B cell (primary cell): ENCODE data around the gene SERPINF2. TPM values are rescaled to one million over a fixed set of nuclear protein-coding genes. Genes with fewer than 3 reads are reported as not detected.
A peak's percentile ranks its signal among the peaks of the same experiment; 100 is the strongest.

Experiments used
- ATAC-seq: fragments of 200-7000 bp; cut with Tn5 transposase; one replicate; pipeline ENCODE4 v1.10.0; 2021; ENCODE audit warnings: low read depth, mild to moderate bottlenecking, moderate number of reproducible peaks, moderate library complexity
- CTCF ChIA-PET: fragments of 350-600 bp; sonication (Branson Sonifier 250); formaldehyde crosslinking; loops from one replicate; lab custom pipeline; 2021; ENCODE audit warnings: antibody characterized with exemption, inconsistent platforms; lab: Charles Lee
- POLR2A ChIA-PET: fragments of 350-600 bp; sonication (Branson Sonifier 250); formaldehyde crosslinking; loops from one replicate; lab custom pipeline; 2021; ENCODE audit warnings: antibody characterized with exemption; lab: Charles Lee
- DNase-seq: peaks from one replicate; pipeline ENCODE4 v3.0.0; 2013
- H2AFZ ChIP-seq: 2 replicates; pipeline ENCODE4 v1.6.1; 2012; ENCODE audit warnings: mild to moderate bottlenecking, low read depth, low read length; ENCODE audit not compliant: insufficient read depth, poor library complexity, severe bottlenecking
- H3K27ac ChIP-seq, 2 donors: 1 replicate in 1 of 2; 2 replicates in 1 of 2; pipeline ENCODE4 v1.5.1; 2012 to 2013; ENCODE audit warnings: low read length in 2 of 2, mild to moderate bottlenecking in 2 of 2, moderate library complexity in 1 of 2
- H3K27me3 ChIP-seq, 4 experiments: fragments of 200-600 bp in 1 of 4; sonication (generic) in 1 of 4; replicated peaks in 1 of 4; 1 replicate in 2 of 4; 2 replicates in 2 of 4; pipeline versions ENCODE4 v1.6.1 to v1.7.0; 2013 to 2016; ENCODE audit warnings: low read length in 3 of 4, mild to moderate bottlenecking in 2 of 4, mixed read lengths in 1 of 4, moderate library complexity in 1 of 4; ENCODE audit not compliant: insufficient read depth in 4 of 4, control insufficient read depth in 3 of 4; ENCODE audit errors: control extremely low read depth in 1 of 4
- H3K36me3 ChIP-seq, 2 experiments: replicated peaks in 1 of 2; 1 replicate in 1 of 2; 2 replicates in 1 of 2; pipeline versions ENCODE4 v1.6.1 to v1.7.1; 2013; ENCODE audit warnings: low read length in 1 of 2; ENCODE audit not compliant: insufficient read depth in 2 of 2, control insufficient read depth in 1 of 2; ENCODE audit errors: control extremely low read depth in 1 of 2, extremely low read depth in 1 of 2
- H3K4me1 ChIP-seq, 2 donors: fragments of 200-600 bp in 1 of 2; sonication (generic) in 1 of 2; 1 replicate in 1 of 2; 2 replicates in 1 of 2; pipeline versions ENCODE4 v1.5.1 to v1.6.1; 2013 to 2017; ENCODE audit warnings: low read length in 2 of 2; ENCODE audit not compliant: control insufficient read depth in 2 of 2, insufficient read depth in 2 of 2
- H3K4me2 ChIP-seq: replicated peaks from 2 replicates; pipeline ENCODE3; 2012; ENCODE audit warnings: mild to moderate bottlenecking, low read depth, low read length; ENCODE audit not compliant: poor library complexity, severe bottlenecking
- H3K4me3 ChIP-seq, 5 experiments: fragments of 200-600 bp in 1 of 5; sonication (generic) in 1 of 5; 1 replicate in 3 of 5; 2 replicates in 2 of 5; pipeline versions ENCODE4 v1.5.1 to v1.7.0; 2011 to 2016; ENCODE audit warnings: low read length in 4 of 5, mild to moderate bottlenecking in 4 of 5, low read depth in 2 of 5, control low read depth in 1 of 5, moderate library complexity in 1 of 5; ENCODE audit not compliant: insufficient read depth in 1 of 5; ENCODE audit errors: control extremely low read depth in 1 of 5, extremely low read depth in 1 of 5
- H3K79me2 ChIP-seq: fragments of 200-600 bp; sonication (generic); one replicate; pipeline ENCODE4 v1.6.0; 2016; ENCODE audit warnings: low read length; ENCODE audit not compliant: control insufficient read depth, insufficient read depth
- H3K9ac ChIP-seq: fragments of 200-600 bp; sonication (generic); 2 replicates; pipeline ENCODE4 v1.6.1; 2017; ENCODE audit warnings: mild to moderate bottlenecking, low read length, moderate library complexity
- H3K9me3 ChIP-seq, 3 donors: one replicate each; pipeline versions ENCODE4 v1.6.1 to v1.7.1; 2013; ENCODE audit warnings: low read length in 2 of 3; ENCODE audit not compliant: control insufficient read depth in 2 of 3, insufficient read depth in 1 of 3; ENCODE audit errors: control extremely low read depth in 1 of 3
- H4K20me1 ChIP-seq: 2 replicates; pipeline ENCODE4 v1.6.0; 2012; ENCODE audit warnings: mild to moderate bottlenecking, low read length; ENCODE audit not compliant: insufficient read depth, control insufficient read depth, poor library complexity, severe bottlenecking
- H3K27ac Mint-ChIP-seq: one replicate; pipeline ENCODE4 v1.8.0; 2021; ENCODE audit warnings: mixed read lengths
- H3K27me3 Mint-ChIP-seq: one replicate; pipeline ENCODE4 v1.8.0; 2021; ENCODE audit warnings: mixed read lengths
- H3K4me1 Mint-ChIP-seq: one replicate; pipeline ENCODE4 v1.8.0; 2021; ENCODE audit warnings: mixed read lengths
- H3K4me3 Mint-ChIP-seq: one replicate; pipeline ENCODE4 v1.8.0; 2021; ENCODE audit warnings: mixed read lengths
- H3K9me3 Mint-ChIP-seq: one replicate; pipeline ENCODE4 v1.8.0; 2022; ENCODE audit warnings: mixed read lengths; ENCODE audit not compliant: insufficient read depth
- WGBS: methylation state at CpG from one replicate; pipeline ENCODE4 v1.1.5; 2013; ENCODE audit warnings: missing lambda C conversion rate; ENCODE audit not compliant: insufficient coverage; 5-methylcytosine and 5-hydroxymethylcytosine counted together
- intact Hi-C: fragments of 100-400 bp; cut with micrococcal nuclease; formaldehyde crosslinking; loops from one replicate; pipeline ENCODE4 v1.10.0; 2022
- polyA plus RNA-seq: library from polyadenylated mRNA; depleted of rRNA; stranded (reverse); fragments of >200 nt; gene quantifications from 2 replicates; pipeline ENCODE4 v1.2.3, GENCODE V29; 2012
- total RNA-seq, 2 donors: library from RNA; stranded (reverse); fragments of 120-200 nt in 1 of 2; gene quantifications; 1 replicate in 1 of 2; 2 replicates in 1 of 2; pipeline versions ENCODE4 v1.2.3 to v1.2.4, GENCODE V29; 2013 to 2022
- TF ChIP-seq, protein P1 (sequence below): fragments of 200-600 bp; IDR thresholded peaks from one replicate; pipeline ENCODE4 v1.8.0; 2022; ENCODE audit warnings: antibody characterized with exemption, mild to moderate bottlenecking

Gene SERPINF2
- total and polyA plus RNA-seq, 2 donors (not counting 1 experiment from before 2014, with no cell fraction given), result 0.97 to 3.9 TPM

DNA sequence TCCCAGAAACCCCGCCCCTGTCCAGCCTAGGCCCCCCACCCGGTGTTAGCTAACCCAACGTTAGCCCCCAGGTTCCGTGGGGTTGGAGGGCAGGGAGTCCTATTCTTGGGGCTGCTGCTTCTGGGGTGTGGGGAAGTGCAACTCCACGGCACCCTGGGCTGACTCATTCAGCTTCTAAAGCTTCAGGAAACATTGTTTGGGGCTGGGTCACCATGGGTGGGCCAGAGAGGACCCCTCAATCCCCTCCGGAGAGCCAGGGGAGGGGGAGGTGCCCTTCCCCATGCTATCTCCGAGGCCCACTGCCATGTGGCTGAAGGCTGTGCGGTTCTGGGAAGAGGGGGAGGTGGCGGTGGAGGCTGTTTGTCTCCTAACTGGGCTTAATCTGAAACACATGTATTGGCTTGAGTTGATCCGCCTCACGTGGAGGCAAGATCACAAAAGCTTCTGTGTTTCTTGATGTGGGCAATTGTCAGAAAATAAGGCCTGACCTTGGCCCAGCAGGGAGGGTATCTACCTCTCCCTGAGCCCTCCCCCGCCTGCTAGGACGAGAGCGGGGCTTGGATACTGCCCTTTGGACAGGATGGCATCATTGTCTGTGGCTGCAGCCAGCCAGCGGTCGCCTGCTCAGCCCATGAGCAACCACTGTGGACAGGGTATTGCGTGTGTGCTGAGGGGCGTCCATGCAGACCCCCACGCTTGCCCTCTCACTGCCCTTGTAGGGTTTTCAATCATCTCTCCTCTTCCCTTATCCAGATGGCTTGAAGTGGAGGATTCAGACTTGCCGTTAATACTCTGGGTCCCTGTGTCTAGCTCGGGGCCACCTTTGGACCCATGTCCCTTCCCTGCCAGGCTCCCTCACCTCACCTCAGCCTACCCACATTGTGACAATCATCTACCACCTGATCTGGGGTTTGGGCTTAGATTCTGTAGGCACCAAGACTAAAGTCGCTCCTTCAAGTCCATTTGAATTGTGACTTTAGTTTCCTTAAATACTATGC, 20.5 kb downstream of the SERPINF2 start:
- Histone ChIP-seq H2AFZ (peak overlapping the region; percentile 39), H3K27ac (peak overlapping the region; percentile 33 to 39), H3K4me3 (no peak overlapping the region), H3K4me2 (peak overlapping the region; percentile 75), H3K9me3 (peaks cover 0 to 9% (median 0%) of the 10 kb centered on the region in 3 donors), H3K9ac (peak overlapping the region; percentile 4), H4K20me1 (no peaks in the 10 kb centered on the region), H3K36me3 (no peaks in the 10 kb centered on the region), H3K4me1 (peaks cover 24 to 45% of the 10 kb centered on the region in 2 donors), H3K79me2 (no peaks in the 10 kb centered on the region), H3K27me3 (no peaks in the 10 kb centered on the region)
- CTCF ChIA-PET, result interaction anchor here (0.8 to 2.8 kb wide), 10 partner anchors 8 to 46 kb away, joined by 3 to 24 read pairs (median 8); no protein-coding TSS in a partner anchor
- 49% methylated on average over 14 of the region's 22 CpGs for WGBS
- peak; percentile 51 for DNase-seq
- H3K4me3 Mint-ChIP-seq, result peak overlapping the region; percentile 65
- peaks cover 42% of the 10 kb centered on the region for H3K4me1 Mint-ChIP-seq
- H3K27ac Mint-ChIP-seq, result peak overlapping the region; percentile 89
- ATAC-seq, result peak; percentile 31
- no peaks in the 10 kb centered on the region for H3K27me3 Mint-ChIP-seq
- peaks cover 3% of the 10 kb centered on the region for H3K9me3 Mint-ChIP-seq
- intact Hi-C loops, result loop anchor here (2.0 kb wide), 1 partner anchor 30 kb away; no protein-coding TSS in a partner anchor
- POLR2A ChIA-PET, result interaction anchor here (0.6 to 2.3 kb wide), 11 partner anchors 10 to 66 kb away, joined by 3 to 19 read pairs (median 5); partner anchors contain the start of genes RPA1, SMYD4 and WDR81
- TF ChIP-seq, protein P1, sequence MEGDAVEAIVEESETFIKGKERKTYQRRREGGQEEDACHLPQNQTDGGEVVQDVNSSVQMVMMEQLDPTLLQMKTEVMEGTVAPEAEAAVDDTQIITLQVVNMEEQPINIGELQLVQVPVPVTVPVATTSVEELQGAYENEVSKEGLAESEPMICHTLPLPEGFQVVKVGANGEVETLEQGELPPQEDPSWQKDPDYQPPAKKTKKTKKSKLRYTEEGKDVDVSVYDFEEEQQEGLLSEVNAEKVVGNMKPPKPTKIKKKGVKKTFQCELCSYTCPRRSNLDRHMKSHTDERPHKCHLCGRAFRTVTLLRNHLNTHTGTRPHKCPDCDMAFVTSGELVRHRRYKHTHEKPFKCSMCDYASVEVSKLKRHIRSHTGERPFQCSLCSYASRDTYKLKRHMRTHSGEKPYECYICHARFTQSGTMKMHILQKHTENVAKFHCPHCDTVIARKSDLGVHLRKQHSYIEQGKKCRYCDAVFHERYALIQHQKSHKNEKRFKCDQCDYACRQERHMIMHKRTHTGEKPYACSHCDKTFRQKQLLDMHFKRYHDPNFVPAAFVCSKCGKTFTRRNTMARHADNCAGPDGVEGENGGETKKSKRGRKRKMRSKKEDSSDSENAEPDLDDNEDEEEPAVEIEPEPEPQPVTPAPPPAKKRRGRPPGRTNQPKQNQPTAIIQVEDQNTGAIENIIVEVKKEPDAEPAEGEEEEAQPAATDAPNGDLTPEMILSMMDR, result no peak
